ENCODE measurements around the gene PCP4L1.
"Not testable (repeated sequence)": the region's sequence is repeated elsewhere in the genome, so short reads cannot be mapped to it uniquely, and the experiment has no call there.

Gene PCP4L1

GRCh38 chr1:161274874-161275273, 16.3 kb downstream of the PCP4L1 start:
- no peak for DNase-seq

GRCh38 chr1:161282991-161283390, 24.4 kb downstream of the PCP4L1 start:
- DNase-seq: no peak

- DNase-seq: no peak
Measured at GRCh38 chr1:161285113-161285512, 26.6 kb downstream of the PCP4L1 start.

GRCh38 chr1:161285521-161285920, 27.0 kb downstream of the PCP4L1 start:
- DNase-seq: no peak

- no peak for DNase-seq
Measured at GRCh38 chr1:161287482-161288054, 29.0 kb downstream of the PCP4L1 start.

- no peak for DNase-seq
Measured at GRCh38 chr1:161290779-161291178, 32.2 kb downstream of the PCP4L1 start.

- no peak for DNase-seq
Measured at GRCh38 chr1:161297415-161297814, 38.9 kb downstream of the PCP4L1 start.

- DNase-seq: no peak
Measured at GRCh38 chr1:161298116-161298515, 39.6 kb downstream of the PCP4L1 start.

- no peak for DNase-seq
Measured at GRCh38 chr1:161299347-161299746, 40.8 kb downstream of the PCP4L1 start.

- no peak for DNase-seq
Measured at GRCh38 chr1:161300478-161300877, 41.9 kb downstream of the PCP4L1 start.

GRCh38 chr1:161304927-161305866, 46.7 kb downstream of the PCP4L1 start:
- DNase-seq: peak in 1 of 2 experiments; percentile 22

- DNase-seq: peak; percentile 92
Measured at GRCh38 chr1:161305867-161306519, 47.4 kb downstream of the PCP4L1 start.

- DNase-seq: peak; percentile 23 to 35
Measured at GRCh38 chr1:161307230-161307768, 48.8 kb downstream of the PCP4L1 start.

GRCh38 chr1:161307892-161308638, 49.5 kb downstream of the PCP4L1 start:
- DNase-seq: no peak

GRCh38 chr1:161309868-161310267, 51.3 kb downstream of the PCP4L1 start, which contains the start of gene MPZ:
Gene MPZ, minus strand, starts transcription at chr1:161309968. Its CDS starts 63 bp downstream, at chr1:161309905.
- no peak for DNase-seq

- DNase-seq: no peak
Measured at GRCh38 chr1:161311595-161312181, 53.1 kb downstream of the PCP4L1 start.

- no peak for DNase-seq
Measured at GRCh38 chr1:161313554-161314200, 55.1 kb downstream of the PCP4L1 start.

GRCh38 chr1:161314201-161314981, 55.8 kb downstream of the PCP4L1 start, which contains the start of gene SDHC:
Gene SDHC, plus strand, starts transcription at chr1:161314381. Its CDS starts 25 bp downstream, at chr1:161314406.
- peak; percentile 89 to 91 for DNase-seq

GRCh38 chr1:161315841-161316674, 57.5 kb downstream of the PCP4L1 start:
- DNase-seq: not testable (repeated sequence)

- no peak for DNase-seq
Measured at GRCh38 chr1:161324020-161324419, 65.5 kb downstream of the PCP4L1 start.

All from activated T-cell treated with anti-CD3 and anti-CD28 coated beads, Interleukin-2, amount 50 U/mL, for 48 hours (primary cell).